GM23338 (cell line): ENCODE results near the gene PSMD13. TPM values are rescaled to one million over a fixed set of nuclear protein-coding genes. Genes with fewer than 3 reads are reported as not detected.

ENCODE experiments used
- ATAC-seq: fragments of 200-7000 bp; cut with Tn5 transposase; 3 replicates; pipeline ENCODE4 v1.9.1; 2020
- DNase-seq: peaks from one replicate; pipeline ENCODE4 v3.0.0-alpha.2; 2015; ENCODE audit warnings: low spot score
- H2AFZ ChIP-seq: fragments of 200-600 bp; sonication (generic); 2 replicates; pipeline ENCODE4 v1.8.0; 2016; ENCODE audit warnings: antibody characterized with exemption, mild to moderate bottlenecking, moderate library complexity
- H3F3A ChIP-seq: fragments of 200-600 bp; sonication (generic); replicated peaks from 2 replicates; pipeline ENCODE4 v1.8.0; 2017; ENCODE audit warnings: antibody characterized with exemption, mixed run types, low read depth
- H3K27ac ChIP-seq: fragments of 200-600 bp; sonication (generic); 2 replicates; pipeline ENCODE4 v1.6.1; 2016; ENCODE audit warnings: low read depth
- H3K27me3 ChIP-seq: fragments of 200-600 bp; sonication (generic); 2 replicates; pipeline ENCODE4 v1.8.0; 2016; ENCODE audit warnings: mild to moderate bottlenecking, mixed run types, moderate library complexity; ENCODE audit not compliant: insufficient read depth
- H3K36me3 ChIP-seq: fragments of 200-600 bp; sonication (generic); 2 replicates; pipeline ENCODE4 v1.8.0; 2016; ENCODE audit warnings: mild to moderate bottlenecking; ENCODE audit not compliant: insufficient read depth
- H3K4me1 ChIP-seq: fragments of 200-600 bp; sonication (generic); 2 replicates; pipeline ENCODE4 v1.8.0; 2016; ENCODE audit warnings: mild to moderate bottlenecking, moderate library complexity; ENCODE audit not compliant: insufficient read depth
- H3K4me2 ChIP-seq: fragments of 200-600 bp; sonication (generic); 2 replicates; pipeline ENCODE4 v1.7.1; 2017; ENCODE audit warnings: mixed run types
- H3K4me3 ChIP-seq: fragments of 200-600 bp; sonication (generic); 2 replicates; pipeline ENCODE4 v1.6.1; 2016; ENCODE audit warnings: mixed run types
- H3K79me2 ChIP-seq: fragments of 200-600 bp; sonication (generic); replicated peaks from 2 replicates; pipeline ENCODE4 v1.8.0; 2017; ENCODE audit warnings: mild to moderate bottlenecking; ENCODE audit not compliant: insufficient read depth
- H3K9me2 ChIP-seq: fragments of 200-600 bp; sonication (generic); 2 replicates; pipeline ENCODE4 v1.8.0; 2017; ENCODE audit not compliant: insufficient read depth
- H4K20me1 ChIP-seq: fragments of 200-600 bp; sonication (generic); replicated peaks from 2 replicates; pipeline ENCODE4 v1.8.0; 2017; ENCODE audit warnings: mild to moderate bottlenecking; ENCODE audit not compliant: insufficient read depth
- H3K27ac Mint-ChIP-seq: 2 replicates; pipeline ENCODE4 v1.8.0; 2020; ENCODE audit warnings: inconsistent platforms, mild to moderate bottlenecking, moderate library complexity, mixed read lengths
- H3K27me3 Mint-ChIP-seq: 3 replicates; pipeline ENCODE4 v1.8.0; 2022; ENCODE audit warnings: low read depth, mild to moderate bottlenecking, moderate library complexity, mixed read lengths, inconsistent platforms; ENCODE audit not compliant: insufficient read depth, poor library complexity
- H3K36me3 Mint-ChIP-seq: 3 replicates; pipeline ENCODE4 v1.8.0; 2021; ENCODE audit warnings: low read depth, mild to moderate bottlenecking, inconsistent platforms, moderate library complexity, mixed read lengths
- H3K4me1 Mint-ChIP-seq: 3 replicates; pipeline ENCODE4 v1.8.0; 2020; ENCODE audit warnings: mild to moderate bottlenecking, inconsistent platforms, mixed read lengths
- H3K4me3 Mint-ChIP-seq: 3 replicates; pipeline ENCODE4 v1.8.0; 2021; ENCODE audit warnings: moderate library complexity, mild to moderate bottlenecking, inconsistent platforms, mixed read lengths
- H3K9me3 Mint-ChIP-seq: 3 replicates; pipeline ENCODE4 v1.8.0; 2020; ENCODE audit warnings: moderate library complexity, mild to moderate bottlenecking, inconsistent platforms, mixed read lengths
- CREB1 ChIP-seq: fragments of 250-450 bp; sonication (Bioruptor Pico); IDR thresholded peaks from 2 replicates; pipeline ENCODE4 v1.5.0; 2020; ENCODE audit warnings: low read depth, mild to moderate bottlenecking, moderate library complexity
- EZH2 ChIP-seq: fragments of 200-600 bp; sonication (generic); IDR thresholded peaks from one replicate; pipeline ENCODE4 v1.8.0; 2017; ENCODE audit warnings: antibody characterized with exemption, mild to moderate bottlenecking, low read depth; ENCODE audit not compliant: unreplicated experiment
- EZH2phosphoT487 ChIP-seq: fragments of 200-600 bp; sonication (generic); IDR thresholded peaks from one replicate; pipeline ENCODE4 v1.8.1; 2018; ENCODE audit warnings: antibody characterized with exemption; ENCODE audit not compliant: unreplicated experiment
- POLR2AphosphoS5 ChIP-seq: IDR thresholded peaks from 2 replicates; pipeline ENCODE4 v1.6.1; 2016; ENCODE audit warnings: antibody characterized with exemption, low read depth
- STAT1 ChIP-seq: IDR thresholded peaks from one replicate; pipeline ENCODE4 v1.6.1; 2016; ENCODE audit warnings: antibody characterized with exemption; ENCODE audit not compliant: unreplicated experiment
- ZNF462 ChIP-seq: fragments of 250-450 bp; sonication (Bioruptor Pico); IDR thresholded peaks from 2 replicates; pipeline ENCODE4 v1.5.0; 2020; ENCODE audit warnings: mild to moderate bottlenecking, moderate library complexity
- polyA plus RNA-seq: library from polyadenylated mRNA; unstranded; fragments of >200 nt; fragmentation: Nextera tagmentation; extraction: Ambion mirVana; gene quantifications from 2 replicates; pipeline ENCODE4 v1.2.1, GENCODE V29; 2016
- total RNA-seq: library from RNA; depleted of rRNA; stranded (reverse); fragments of >200 nt; shearing (Covaris generic); gene quantifications from 2 replicates; pipeline ENCODE4 v1.2.3, GENCODE V29; 2014
- TF ChIP-seq, protein P1 (sequence below), 2 experiments: fragments of 200-600 bp in 1 of 2; sonication (generic) in 1 of 2; conservative IDR thresholded peaks; 2 replicates each; pipeline versions ENCODE4 v1.5.1 to v1.6.1; 2016 to 2017; ENCODE audit warnings: antibody characterized with exemption in 2 of 2, low read depth in 2 of 2, mild to moderate bottlenecking in 2 of 2, moderate library complexity in 1 of 2

PSMD13 gene
- total and polyA plus RNA-seq, 2 experiments from 2014 or later = 111 to 114 TPM

DNA sequence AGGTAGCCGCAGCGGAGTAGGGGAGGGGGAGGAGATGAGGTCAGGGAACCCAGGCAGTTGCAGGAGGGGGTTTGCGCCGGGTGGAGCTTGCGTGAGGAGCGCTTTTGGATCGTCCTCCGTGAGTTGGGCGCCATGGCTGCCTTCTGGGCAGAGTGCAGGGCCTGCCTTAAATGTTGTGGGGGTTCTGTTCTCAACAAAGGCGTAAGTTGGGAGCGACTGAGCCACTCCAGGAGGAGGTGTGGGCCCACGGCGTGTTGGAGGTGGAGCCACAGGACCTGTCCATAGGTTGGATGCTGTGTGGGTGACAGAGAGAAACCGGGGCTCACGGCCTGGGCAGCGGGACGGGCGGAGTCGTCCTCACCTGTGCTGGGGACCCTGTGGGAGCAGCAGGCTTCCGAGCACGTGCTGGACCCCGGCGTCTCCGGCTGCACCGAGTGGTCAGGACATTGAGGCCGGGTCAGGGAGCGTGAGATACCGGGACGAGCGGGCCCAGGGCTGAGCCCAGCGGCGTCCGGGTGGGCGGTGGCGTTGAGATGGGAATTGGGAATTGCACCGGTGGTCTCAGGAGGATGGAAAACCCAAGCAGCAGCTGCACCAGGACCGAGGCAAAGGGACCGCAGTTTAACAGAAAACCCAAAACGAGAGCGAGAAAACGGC, 51.2 kb downstream of the PSMD13 start (continued):
- TF ChIP-seq EZH2phosphoT487 = no peak

GRCh38 chr11:288478-289397, 52.0 kb downstream of the PSMD13 start, which contains the start of gene PGGHG:
Gene PGGHG, plus strand, starts transcription at chr11:289126. Its CDS starts 691 bp downstream, at chr11:289817.
- no peak within 1 kb of the TSS for H3K27ac Mint-ChIP-seq
- Histone ChIP-seq H3K4me2 (peak within 1 kb of the TSS; percentile 81), H3K4me1 (no peaks in the 10 kb centered on the region; the same call in 1 of the 2 replicates), H3K27ac (no peak within 1 kb of the TSS), H4K20me1 (no peaks in the 10 kb centered on the region), H3K9me2 (no peaks in the 10 kb centered on the region), H2AFZ (peak within 1 kb of the TSS; percentile 85; the same call in 1 of the 2 replicates), H3K36me3 (no peaks in the 10 kb centered on the region), H3K27me3 (peaks cover 26% of the 10 kb centered on the region), H3K79me2 (no peaks in the 10 kb centered on the region), H3K4me3 (peak within 1 kb of the TSS; percentile 62), H3F3A (peaks cover 6% of the 10 kb centered on the region; the same call in 1 of the 2 replicates)
- peaks cover 27% of the 10 kb centered on the region for H3K27me3 Mint-ChIP-seq
- peaks cover 11% of the 10 kb centered on the region; the same call in 2 of the 3 replicates for H3K36me3 Mint-ChIP-seq
- TF ChIP-seq ZNF462 (CRISPR knock-in tag) = no peak
- TF ChIP-seq, protein P1, sequence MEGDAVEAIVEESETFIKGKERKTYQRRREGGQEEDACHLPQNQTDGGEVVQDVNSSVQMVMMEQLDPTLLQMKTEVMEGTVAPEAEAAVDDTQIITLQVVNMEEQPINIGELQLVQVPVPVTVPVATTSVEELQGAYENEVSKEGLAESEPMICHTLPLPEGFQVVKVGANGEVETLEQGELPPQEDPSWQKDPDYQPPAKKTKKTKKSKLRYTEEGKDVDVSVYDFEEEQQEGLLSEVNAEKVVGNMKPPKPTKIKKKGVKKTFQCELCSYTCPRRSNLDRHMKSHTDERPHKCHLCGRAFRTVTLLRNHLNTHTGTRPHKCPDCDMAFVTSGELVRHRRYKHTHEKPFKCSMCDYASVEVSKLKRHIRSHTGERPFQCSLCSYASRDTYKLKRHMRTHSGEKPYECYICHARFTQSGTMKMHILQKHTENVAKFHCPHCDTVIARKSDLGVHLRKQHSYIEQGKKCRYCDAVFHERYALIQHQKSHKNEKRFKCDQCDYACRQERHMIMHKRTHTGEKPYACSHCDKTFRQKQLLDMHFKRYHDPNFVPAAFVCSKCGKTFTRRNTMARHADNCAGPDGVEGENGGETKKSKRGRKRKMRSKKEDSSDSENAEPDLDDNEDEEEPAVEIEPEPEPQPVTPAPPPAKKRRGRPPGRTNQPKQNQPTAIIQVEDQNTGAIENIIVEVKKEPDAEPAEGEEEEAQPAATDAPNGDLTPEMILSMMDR (conservative IDR thresholded peaks at IDR 0.05; ENCODE audit: low read depth in 2 of 2) = no peak
- no peak for TF ChIP-seq CREB1 (CRISPR knock-in tag)
- TF ChIP-seq EZH2phosphoT487 = peak; percentile 42
- TF ChIP-seq POLR2AphosphoS5 = no peak
- TF ChIP-seq STAT1 = no peak
- peak; percentile 79 for TF ChIP-seq EZH2
- DNase-seq = no peak
- ATAC-seq = peak; percentile 18
- H3K4me1 Mint-ChIP-seq = peaks cover 28% of the 10 kb centered on the region
- peak within 1 kb of the TSS; percentile 75 for H3K4me3 Mint-ChIP-seq
- H3K9me3 Mint-ChIP-seq = peaks cover 2% of the 10 kb centered on the region; the same call in 1 of the 3 replicates
